Measurements from ENCODE around the gene SEL1L2. TPM values are rescaled to one million over a fixed set of nuclear protein-coding genes. Genes with fewer than 3 reads are reported as not detected.

The SEL1L2 gene
- total RNA-seq, 1 donor from 2014 or later = not detected

- Histone ChIP-seq H3K4me3 (no peak overlapping the region), H3K27ac (no peak overlapping the region), H3K36me3 (no peaks in the 10 kb centered on the region), H3K4me1 (no peaks in the 10 kb centered on the region), H3K27me3 (no peaks in the 10 kb centered on the region), H3K9me3 (no peaks in the 10 kb centered on the region)
- intact Hi-C loops (cut with DNase I) = no loop called here
- TF ChIP-seq CTCF (IDR thresholded peaks at IDR 0.05) (no peak), POLR2AphosphoS5 (IDR thresholded peaks at IDR 0.05; ENCODE audit: insufficient read depth in 1 of 2, low read depth in 1 of 2) (no peak), POLR2A (IDR thresholded peaks at IDR 0.05) (no peak)
- DNase-seq (ENCODE audit: extremely low spot score in 2 of 2) = no peak
Observed at GRCh38 chr20:14009208-14009607, 18.8 kb upstream of the SEL1L2 start.

- no peak for TF ChIP-seq POLR2A (IDR thresholded peaks at IDR 0.05)
- TF ChIP-seq POLR2AphosphoS5 (IDR thresholded peaks at IDR 0.05; ENCODE audit: insufficient read depth in 1 of 2, low read depth in 1 of 2) = no peak
- TF ChIP-seq CTCF (IDR thresholded peaks at IDR 0.05) = no peak
- H3K27me3 ChIP-seq = no peaks in the 10 kb centered on the region
- H3K4me3 ChIP-seq = no peak overlapping the region
- intact Hi-C loops (cut with DNase I) = no loop called here
- no peaks in the 10 kb centered on the region for H3K36me3 ChIP-seq
- H3K27ac ChIP-seq = no peak overlapping the region
- no peaks in the 10 kb centered on the region for H3K4me1 ChIP-seq
- no peaks in the 10 kb centered on the region for H3K9me3 ChIP-seq
- DNase-seq (ENCODE audit: extremely low spot score in 2 of 2) = no peak
Observed at GRCh38 chr20:14005996-14006395, 15.6 kb upstream of the SEL1L2 start.

GRCh38 chr20:14000917-14001316, 10.5 kb upstream of the SEL1L2 start:
- H3K4me3 ChIP-seq = no peak overlapping the region
- H3K9me3 ChIP-seq = no peaks in the 10 kb centered on the region
- DNase-seq (ENCODE audit: extremely low spot score in 2 of 2) = no peak
- no peak for TF ChIP-seq POLR2A (IDR thresholded peaks at IDR 0.05)
- TF ChIP-seq POLR2AphosphoS5 (IDR thresholded peaks at IDR 0.05; ENCODE audit: insufficient read depth in 1 of 2, low read depth in 1 of 2) = no peak
- TF ChIP-seq CTCF (IDR thresholded peaks at IDR 0.05) = no peak
- H3K27me3 ChIP-seq = no peaks in the 10 kb centered on the region
- H3K27ac ChIP-seq = no peak overlapping the region
- peaks cover 7% of the 10 kb centered on the region for H3K4me1 ChIP-seq
- no peaks in the 10 kb centered on the region for H3K36me3 ChIP-seq
- intact Hi-C loops (cut with DNase I) = no loop called here

- intact Hi-C loops (cut with DNase I) = no loop called here
- H3K27me3 ChIP-seq = no peaks in the 10 kb centered on the region
- no peak for DNase-seq (ENCODE audit: extremely low spot score in 2 of 2)
- H3K4me1 ChIP-seq = peaks cover 7% of the 10 kb centered on the region
- H3K27ac ChIP-seq = peak overlapping the region; percentile 45
- no peaks in the 10 kb centered on the region for H3K36me3 ChIP-seq
- peak overlapping the region; percentile 67 to 94 for H3K4me3 ChIP-seq
- no peaks in the 10 kb centered on the region for H3K9me3 ChIP-seq
- TF ChIP-seq POLR2A (IDR thresholded peaks at IDR 0.05) = no peak
- no peak for TF ChIP-seq POLR2AphosphoS5 (IDR thresholded peaks at IDR 0.05; ENCODE audit: insufficient read depth in 1 of 2, low read depth in 1 of 2)
- TF ChIP-seq CTCF (IDR thresholded peaks at IDR 0.05) = no peak
Observed at GRCh38 chr20:13996265-13996664, 5.9 kb upstream of the SEL1L2 start.

GRCh38 chr20:13995841-13996240, 5.4 kb upstream of the SEL1L2 start:
- Histone ChIP-seq H3K27ac (peak overlapping the region; percentile 45), H3K4me1 (peaks cover 7% of the 10 kb centered on the region), H3K4me3 (peak overlapping the region; percentile 67 to 94), H3K9me3 (no peaks in the 10 kb centered on the region), H3K36me3 (no peaks in the 10 kb centered on the region), H3K27me3 (no peaks in the 10 kb centered on the region)
- intact Hi-C loops (cut with DNase I) = no loop called here
- no peak for DNase-seq (ENCODE audit: extremely low spot score in 2 of 2)
- TF ChIP-seq POLR2A (IDR thresholded peaks at IDR 0.05) (no peak), POLR2AphosphoS5 (IDR thresholded peaks at IDR 0.05; ENCODE audit: insufficient read depth in 1 of 2, low read depth in 1 of 2) (no peak), CTCF (IDR thresholded peaks at IDR 0.05) (no peak)

Data from vagina (tissue), 2 donors.